Mucosa of rectum (tissue), 2 donors: ENCODE data around the gene GNAI3.

Source experiments
- H3K27ac ChIP-seq, 2 donors: one replicate each; pipeline ENCODE4 v1.7.0; 2013; ENCODE audit warnings: inconsistent platforms in 2 of 2, low read depth in 2 of 2, low read length in 2 of 2
- H3K27me3 ChIP-seq, 2 donors: one replicate each; pipeline ENCODE4 v1.7.0; 2013; ENCODE audit warnings: low read length in 2 of 2; ENCODE audit not compliant: control insufficient read depth in 2 of 2, insufficient read depth in 2 of 2
- H3K36me3 ChIP-seq, 2 donors: one replicate each; pipeline ENCODE4 v1.7.0; 2013; ENCODE audit warnings: low read length in 2 of 2; ENCODE audit not compliant: control insufficient read depth in 2 of 2, insufficient read depth in 2 of 2
- H3K4me1 ChIP-seq, 2 donors: one replicate each; pipeline ENCODE4 v1.7.0; 2013; ENCODE audit warnings: low read length in 2 of 2, mild to moderate bottlenecking in 1 of 2; ENCODE audit not compliant: control insufficient read depth in 2 of 2, insufficient read depth in 2 of 2
- H3K4me3 ChIP-seq, 2 donors: one replicate each; pipeline ENCODE4 v1.7.0; 2013; ENCODE audit warnings: low read length in 2 of 2
- H3K9ac ChIP-seq, 2 donors: one replicate each; pipeline ENCODE4 v1.7.0; 2013; ENCODE audit warnings: low read length in 2 of 2, low read depth in 1 of 2, mild to moderate bottlenecking in 1 of 2
- H3K9me3 ChIP-seq, 2 donors: one replicate each; pipeline ENCODE4 v1.7.0; 2013; ENCODE audit warnings: low read length in 2 of 2; ENCODE audit not compliant: control insufficient read depth in 2 of 2
- donor health status: healthy.
- donor health status: Normal muscosa, but diverticular disease.

The GNAI3 gene

DNA sequence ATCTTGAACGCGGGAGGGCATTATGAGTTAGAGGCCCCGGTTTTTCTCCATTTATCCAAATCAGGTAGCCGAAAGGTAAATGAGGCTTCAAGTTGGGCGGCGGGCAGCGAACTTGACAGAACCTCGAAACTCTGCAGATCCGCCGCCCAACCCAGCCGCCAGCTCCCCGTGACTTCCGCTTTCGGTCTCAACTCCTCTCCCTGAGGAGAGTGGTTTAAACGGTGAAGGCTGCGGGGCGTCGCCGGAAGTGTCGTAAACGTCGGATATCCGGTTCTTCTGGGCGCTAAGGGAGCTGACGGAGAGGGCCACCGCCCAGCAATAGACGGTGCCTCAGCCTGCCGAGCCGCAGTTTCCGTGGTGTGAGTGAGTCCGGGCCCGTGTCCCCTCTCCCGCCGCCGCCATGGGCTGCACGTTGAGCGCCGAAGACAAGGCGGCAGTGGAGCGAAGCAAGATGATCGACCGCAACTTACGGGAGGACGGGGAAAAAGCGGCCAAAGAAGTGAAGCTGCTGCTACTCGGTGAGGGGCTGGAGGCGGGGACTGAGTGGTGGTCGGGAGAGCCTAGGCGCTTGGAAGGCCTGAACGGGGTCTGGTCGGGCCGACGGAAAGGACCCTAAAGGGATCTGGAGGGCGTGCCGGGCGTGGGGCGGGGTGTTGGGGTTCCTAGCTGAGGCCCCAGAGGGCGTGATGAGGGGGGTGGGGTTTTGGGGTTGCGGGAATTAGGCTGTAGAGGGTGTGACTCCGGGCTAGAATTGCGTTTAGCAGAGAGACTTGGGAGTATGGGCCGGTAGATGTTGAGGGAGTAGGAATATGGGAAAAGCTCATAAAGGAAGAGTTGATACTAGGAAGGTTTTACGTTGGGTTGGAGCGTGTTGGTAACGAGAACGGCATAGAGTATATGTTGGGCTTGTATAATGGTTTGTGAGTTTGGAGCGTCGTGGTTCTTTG, at the start of gene GNAI3:
Gene GNAI3, plus strand, starts transcription at position 295 of the 947 bp plus-strand sequence. Its CDS starts 106 bp downstream, at position 401.
- Histone ChIP-seq H3K27me3 (no peaks in the 10 kb centered on the region), H3K4me1 (peaks cover 19 to 20% of the 10 kb centered on the region in 2 donors), H3K9me3 (no peaks in the 10 kb centered on the region), H3K4me3 (peak within 1 kb of the TSS; percentile 84 to 94), H3K9ac (peak within 1 kb of the TSS; percentile 94 to 99), H3K27ac (peak within 1 kb of the TSS; percentile 98 to 99), H3K36me3 (no peaks in the 10 kb centered on the region)

DNA sequence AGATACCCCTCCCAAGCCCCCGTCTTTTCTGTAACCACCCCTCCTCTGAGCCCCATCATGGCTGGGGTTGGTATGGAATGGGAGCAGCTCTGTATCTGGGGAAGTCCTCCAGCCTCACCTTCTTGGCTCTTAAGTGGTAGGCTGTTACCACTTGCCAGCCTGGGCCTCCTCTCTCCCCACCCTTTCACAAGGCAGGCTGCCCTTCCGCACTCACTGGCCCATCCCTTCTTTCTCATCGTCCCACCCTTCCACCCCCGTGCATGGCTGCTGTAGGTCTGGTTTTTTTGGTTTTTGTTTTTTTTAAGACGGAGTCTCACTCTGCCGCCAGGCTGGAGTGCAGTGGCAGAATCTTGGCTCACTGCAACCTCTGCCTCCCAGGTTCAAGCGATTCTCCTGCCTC, 49.3 kb upstream of the GNAI3 start:
- no peaks in the 10 kb centered on the region for H3K27me3 ChIP-seq
- peak overlapping the region in 1 of 2 donors; percentile 18 for H3K27ac ChIP-seq
- no peaks in the 10 kb centered on the region for H3K9me3 ChIP-seq
- H3K9ac ChIP-seq, result no peak overlapping the region
- H3K4me1 ChIP-seq, result peaks cover 11 to 23% of the 10 kb centered on the region in 2 donors
- H3K4me3 ChIP-seq, result peak overlapping the region in 1 of 2 donors; percentile 8
- peaks cover 27 to 34% of the 10 kb centered on the region in 2 donors for H3K36me3 ChIP-seq

DNA sequence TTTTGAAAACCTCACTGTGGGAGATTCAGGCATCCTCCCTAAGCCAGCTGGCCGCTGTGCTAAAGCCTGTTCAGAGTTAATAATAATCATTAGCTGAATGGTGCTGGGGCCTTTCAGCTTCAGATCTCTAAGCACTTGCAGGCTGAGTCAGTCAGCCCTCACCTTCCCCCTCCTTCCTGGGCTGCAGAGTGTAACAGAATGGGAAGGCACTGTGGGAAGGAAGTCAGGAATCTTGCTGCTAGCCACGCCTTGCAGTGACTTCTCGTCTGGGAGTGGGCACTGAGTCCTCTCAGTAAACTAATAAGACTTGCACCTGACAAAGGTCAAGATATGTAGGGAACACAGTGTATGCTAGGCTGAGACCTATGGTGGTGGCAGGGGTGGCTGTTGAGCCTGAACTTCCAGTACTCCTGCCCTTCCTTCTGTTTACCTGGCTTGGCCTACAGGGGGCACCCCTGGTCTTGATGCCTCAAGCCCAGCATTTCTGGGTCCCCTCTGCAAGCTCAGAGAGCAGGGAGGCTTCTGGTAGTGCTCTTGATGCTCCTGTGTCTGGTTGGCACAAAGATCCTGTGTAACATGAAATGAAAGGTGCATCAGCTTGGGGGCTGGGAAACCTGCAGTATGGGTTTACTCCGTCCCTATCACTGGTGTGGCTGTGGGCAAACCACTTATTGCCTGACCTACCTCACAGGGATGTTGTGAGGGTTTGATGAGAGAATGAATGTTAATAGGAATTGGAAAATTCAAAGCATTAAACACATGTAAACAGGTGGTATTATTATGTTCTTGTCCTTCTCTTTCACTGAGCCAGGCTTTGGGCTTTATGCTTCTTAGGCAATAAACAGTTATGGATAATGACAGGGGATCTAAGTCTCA, 48.5 kb upstream of the GNAI3 start:
- H3K4me1 ChIP-seq, result peaks cover 8 to 22% of the 10 kb centered on the region in 2 donors

DNA sequence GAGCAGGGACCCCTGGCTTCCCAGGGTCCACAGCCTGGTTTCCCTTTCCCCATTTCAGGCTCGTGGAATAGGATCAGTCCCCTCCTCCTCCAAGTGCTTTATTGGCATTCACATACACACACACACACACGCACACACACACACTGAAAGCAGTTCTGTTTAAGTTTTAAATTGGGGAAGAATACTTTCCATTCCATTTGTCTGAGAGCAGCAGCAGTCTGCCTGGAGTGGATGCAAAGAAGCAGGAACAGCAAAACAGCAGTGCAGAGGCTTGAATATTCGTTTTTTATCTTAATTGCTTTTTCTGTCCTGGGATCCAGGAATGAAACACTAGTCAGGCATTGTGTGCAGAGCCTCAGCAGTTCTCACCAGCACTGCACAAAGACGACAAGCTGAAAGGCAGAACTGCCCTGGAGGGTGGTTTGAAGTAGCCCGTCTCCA, 47.5 kb upstream of the GNAI3 start:
- Histone ChIP-seq H3K27me3 (no peaks in the 10 kb centered on the region), H3K9me3 (no peaks in the 10 kb centered on the region), H3K36me3 (peaks cover 22 to 27% of the 10 kb centered on the region in 2 donors), H3K27ac (no peak overlapping the region), H3K4me3 (no peak overlapping the region), H3K9ac (no peak overlapping the region), H3K4me1 (peaks cover 7 to 20% of the 10 kb centered on the region in 2 donors)

More for the DNA sequence above, 48.5 kb upstream of the GNAI3 start:
- Histone ChIP-seq H3K9ac (peak overlapping the region in 1 of 2 donors; percentile 1), H3K27ac (peak overlapping the region in 1 of 2 donors; percentile 36), H3K36me3 (peaks cover 27 to 34% of the 10 kb centered on the region in 2 donors), H3K4me3 (no peak overlapping the region), H3K9me3 (no peaks in the 10 kb centered on the region), H3K27me3 (no peaks in the 10 kb centered on the region)

DNA sequence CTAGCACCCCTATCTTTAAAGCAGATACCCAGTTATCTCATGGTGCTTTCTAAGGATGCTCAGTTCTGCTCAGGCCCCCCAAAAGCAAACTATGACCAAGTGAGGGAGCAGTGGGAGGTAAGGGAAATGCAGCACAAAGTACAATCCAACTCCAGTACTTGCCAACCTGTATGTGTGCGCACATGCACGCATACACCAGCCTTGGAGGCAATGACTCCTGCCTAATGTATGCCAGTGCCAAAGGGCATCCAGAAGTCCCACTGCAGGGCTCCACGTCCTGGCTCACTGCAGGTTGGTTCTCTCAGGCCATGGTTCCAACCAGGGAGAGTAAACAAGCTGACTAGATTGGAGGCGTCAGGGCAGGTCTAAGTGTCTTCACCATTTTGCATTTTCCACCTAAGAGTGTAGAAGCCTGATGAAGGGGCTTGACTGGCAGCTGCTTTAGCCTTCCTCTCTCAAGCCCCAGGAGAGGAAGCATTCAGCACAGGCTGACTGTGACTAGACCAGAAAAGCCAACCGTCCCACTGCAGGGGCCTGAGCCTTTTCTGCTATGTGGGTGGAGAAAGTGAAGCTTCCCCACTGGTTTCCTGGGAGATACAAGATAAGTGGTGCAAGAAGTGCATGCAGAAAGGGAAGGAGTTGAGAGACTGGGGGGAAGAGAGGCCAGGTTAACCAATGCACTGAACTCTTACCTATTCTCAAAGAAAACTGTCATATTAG, 46.6 kb upstream of the GNAI3 start:
- Histone ChIP-seq H3K27ac (no peak overlapping the region), H3K36me3 (peaks cover 13 to 18% of the 10 kb centered on the region in 2 donors), H3K27me3 (no peaks in the 10 kb centered on the region), H3K9me3 (no peaks in the 10 kb centered on the region), H3K4me3 (no peak overlapping the region), H3K9ac (no peak overlapping the region), H3K4me1 (peaks cover 7 to 20% of the 10 kb centered on the region in 2 donors)

DNA sequence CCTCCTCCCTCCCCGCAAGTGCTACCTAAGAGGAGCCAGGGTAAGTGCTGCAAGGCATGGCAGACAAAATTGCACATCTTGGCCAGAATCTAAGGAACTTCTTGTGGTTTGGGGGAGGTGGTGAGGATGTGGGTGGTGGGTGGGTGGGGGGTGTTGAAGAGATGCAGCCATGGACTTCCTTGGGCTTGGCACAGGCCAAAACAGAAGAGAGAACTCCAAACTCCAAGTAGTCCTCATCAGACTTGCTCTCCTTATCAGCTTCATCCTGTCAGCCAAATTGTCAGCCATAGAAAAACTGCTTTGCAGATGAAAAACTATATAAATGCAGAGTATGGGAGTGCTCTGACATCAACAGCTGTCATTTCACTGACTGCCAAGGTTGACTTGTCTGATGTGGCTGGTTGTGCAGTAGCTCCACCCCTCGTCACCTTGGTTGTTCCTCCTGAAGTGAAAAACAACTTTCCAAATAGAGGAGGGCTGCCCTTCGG, 46.0 kb upstream of the GNAI3 start:
- H3K9me3 ChIP-seq, result no peaks in the 10 kb centered on the region
- H3K27ac ChIP-seq, result no peak overlapping the region
- H3K36me3 ChIP-seq, result peaks cover 13 to 16% of the 10 kb centered on the region in 2 donors
- H3K4me3 ChIP-seq, result no peak overlapping the region
- peaks cover 7 to 20% of the 10 kb centered on the region in 2 donors for H3K4me1 ChIP-seq
- H3K9ac ChIP-seq, result no peak overlapping the region
- no peaks in the 10 kb centered on the region for H3K27me3 ChIP-seq

DNA sequence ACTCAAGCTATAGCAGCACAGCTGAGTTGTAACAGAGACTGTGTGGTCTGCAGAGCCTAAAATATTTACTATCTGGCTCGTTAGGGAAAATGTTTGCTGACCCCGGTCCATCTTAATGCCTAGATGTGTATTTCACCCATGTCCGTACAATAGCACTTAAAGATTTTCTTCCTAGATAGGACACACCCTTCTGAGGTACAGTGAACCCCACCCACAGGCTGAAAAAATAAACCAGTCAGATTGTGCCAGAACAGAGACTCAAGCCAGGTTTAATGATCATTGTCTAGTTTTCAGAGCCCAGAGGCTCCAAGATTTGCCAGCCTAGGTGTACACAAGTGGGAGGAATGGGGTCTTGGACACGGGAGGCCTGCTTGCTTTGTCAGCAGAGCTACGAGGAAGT, 44.5 kb upstream of the GNAI3 start:
- no peaks in the 10 kb centered on the region for H3K27me3 ChIP-seq
- H3K9me3 ChIP-seq, result no peaks in the 10 kb centered on the region
- peaks cover 4 to 19% of the 10 kb centered on the region in 2 donors for H3K4me1 ChIP-seq
- H3K9ac ChIP-seq, result no peak overlapping the region
- peaks cover 8 to 13% of the 10 kb centered on the region in 2 donors for H3K36me3 ChIP-seq
- no peak overlapping the region for H3K4me3 ChIP-seq
- H3K27ac ChIP-seq, result peak overlapping the region in 1 of 2 donors; percentile 66

DNA sequence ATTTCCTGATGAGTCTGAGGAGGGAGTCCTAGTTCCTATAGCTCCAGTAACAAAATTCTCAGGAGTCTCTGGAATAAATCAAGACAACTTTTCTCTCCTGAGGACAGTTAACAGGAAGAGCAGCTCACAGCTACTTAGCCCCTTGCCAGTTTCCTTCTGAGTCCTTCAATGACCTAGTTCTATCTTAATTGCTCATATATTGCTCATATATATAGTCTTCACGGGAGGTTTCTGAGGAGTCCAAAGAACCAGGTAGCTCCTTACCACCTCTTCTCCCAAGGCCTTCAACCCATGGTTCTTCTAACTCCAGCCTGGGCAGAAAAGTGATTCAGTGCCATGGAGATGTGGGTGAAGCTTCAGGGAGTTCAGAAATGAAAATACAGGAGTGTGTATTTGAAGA, 43.4 kb upstream of the GNAI3 start:
- Histone ChIP-seq H3K9me3 (no peaks in the 10 kb centered on the region), H3K9ac (no peak overlapping the region), H3K27me3 (no peaks in the 10 kb centered on the region), H3K36me3 (peaks cover 8 to 13% of the 10 kb centered on the region in 2 donors), H3K27ac (no peak overlapping the region), H3K4me1 (peaks cover 9 to 23% of the 10 kb centered on the region in 2 donors), H3K4me3 (no peak overlapping the region)
